Activated B cell treated with CpG ODN at 0.5 μM for 24 hours (primary cell): Measurements from ENCODE around the gene TNFRSF14. TPM values are rescaled to one million over a fixed set of nuclear protein-coding genes. Genes with fewer than 3 reads are reported as not detected.
A peak's percentile ranks its signal among the peaks of the same experiment; 100 is the strongest.

Experiments
- ATAC-seq: fragments of 200-7000 bp; cut with Tn5 transposase; one replicate; pipeline ENCODE4 v1.10.0; 2021; ENCODE audit warnings: low read depth, mild to moderate bottlenecking, moderate library complexity
- CTCF ChIA-PET: fragments of 350-600 bp; sonication (Branson Sonifier 250); formaldehyde crosslinking; loops from one replicate; lab custom pipeline; 2021; ENCODE audit warnings: antibody characterized with exemption; lab: Charles Lee
- POLR2A ChIA-PET: fragments of 350-600 bp; sonication (Branson Sonifier 250); formaldehyde crosslinking; loops from one replicate; lab custom pipeline; 2021; ENCODE audit warnings: antibody characterized with exemption; lab: Charles Lee
- DNase-seq: peaks from one replicate; pipeline ENCODE4 v3.0.0; 2022
- H3K27ac Mint-ChIP-seq: one replicate; pipeline ENCODE4 v1.8.0; 2020; ENCODE audit warnings: mixed read lengths
- H3K27me3 Mint-ChIP-seq: one replicate; pipeline ENCODE4 v1.8.0; 2021; ENCODE audit warnings: mixed read lengths
- H3K36me3 Mint-ChIP-seq: one replicate; pipeline ENCODE4 v1.8.0; 2021; ENCODE audit warnings: low read depth, mixed read lengths
- H3K4me1 Mint-ChIP-seq: one replicate; pipeline ENCODE4 v1.8.0; 2021; ENCODE audit warnings: mixed read lengths
- H3K4me3 Mint-ChIP-seq: one replicate; pipeline ENCODE4 v1.8.0; 2020; ENCODE audit warnings: mild to moderate bottlenecking, mixed read lengths
- H3K9me3 Mint-ChIP-seq: one replicate; pipeline ENCODE4 v1.8.0; 2020; ENCODE audit warnings: mixed read lengths
- CTCF ChIP-seq: fragments of 200-600 bp; IDR thresholded peaks from one replicate; pipeline ENCODE4 v1.8.0; 2022; ENCODE audit warnings: antibody characterized with exemption, mild to moderate bottlenecking
- intact Hi-C: fragments of 100-400 bp; cut with micrococcal nuclease; formaldehyde crosslinking; loops from one replicate; pipeline ENCODE4 v1.15.1; 2024
- total RNA-seq: library from RNA; stranded (reverse); gene quantifications from 2 replicates; pipeline ENCODE4 v1.2.3, GENCODE V29; 2022

Gene TNFRSF14
- total RNA-seq, 1 donor from 2014 or later = 148 TPM

- H3K27me3 Mint-ChIP-seq = peaks cover 14% of the 10 kb centered on the region
- DNase-seq = no peak
- peaks cover 37% of the 10 kb centered on the region for H3K4me1 Mint-ChIP-seq
- ChIA-PET POLR2A (interaction anchor here (0.6 to 6.7 kb wide), 5 partner anchors 18 to 334 kb away, joined by 3 to 114 read pairs (median 4); partner anchors contain the start of genes FAAP20, PRXL2B and TNFRSF14), CTCF (interaction anchor here (1.1 to 1.7 kb wide), 3 partner anchors 19 to 57 kb away, joined by 3 to 9 read pairs (median 8); partner anchors contain the start of gene PRXL2B)
- no peaks in the 10 kb centered on the region for H3K9me3 Mint-ChIP-seq
- H3K36me3 Mint-ChIP-seq = peaks cover 5% of the 10 kb centered on the region
- ATAC-seq = no peak
- TF ChIP-seq CTCF = no peak
- peak overlapping the region; percentile 84 for H3K4me3 Mint-ChIP-seq
- no peak overlapping the region for H3K27ac Mint-ChIP-seq
- intact Hi-C loops = no loop called here
Measured at GRCh38 chr1:2528611-2528965, 27.6 kb upstream of the TNFRSF14 start.

GRCh38 chr1:2528966-2529783 is 27.0 kb upstream of the TNFRSF14 start:
- no peak for TF ChIP-seq CTCF
- intact Hi-C loops = no loop called here
- Mint-ChIP-seq H3K27me3 (peaks cover 18% of the 10 kb centered on the region), H3K36me3 (peaks cover 5% of the 10 kb centered on the region), H3K4me1 (peaks cover 32% of the 10 kb centered on the region), H3K27ac (no peak overlapping the region), H3K4me3 (peak overlapping the region; percentile 84), H3K9me3 (no peaks in the 10 kb centered on the region)
- POLR2A ChIA-PET = interaction anchor here (0.6 to 6.7 kb wide), 7 partner anchors 17 to 335 kb away, joined by 3 to 114 read pairs (median 3); partner anchors contain the start of genes FAAP20, PRXL2B and TNFRSF14
- CTCF ChIA-PET = interaction anchor here (1.1 to 1.7 kb wide), 3 partner anchors 18 to 57 kb away, joined by 3 to 9 read pairs (median 8); partner anchors contain the start of gene PRXL2B
- DNase-seq = peak; percentile 53
- ATAC-seq = peak; percentile 21

GRCh38 chr1:2529784-2530512 is 26.2 kb upstream of the TNFRSF14 start, which contains the start of gene HES5:
TSS of gene HES5 (minus strand) at chr1:2530263. CDS start at chr1:2530164, 99 bp downstream.
- H3K4me1 Mint-ChIP-seq = peaks cover 25% of the 10 kb centered on the region
- DNase-seq = no peak
- H3K27ac Mint-ChIP-seq = no peak within 1 kb of the TSS
- ChIA-PET CTCF (interaction anchor here (1.4 to 1.7 kb wide), 2 partner anchors 18 to 56 kb away, joined by 8 to 9 read pairs; partner anchors contain the start of gene PRXL2B), POLR2A (interaction anchor here (0.7 to 6.7 kb wide), 6 partner anchors 16 to 335 kb away, joined by 3 to 114 read pairs (median 5); partner anchors contain the start of genes PRXL2B and TNFRSF14)
- peak within 1 kb of the TSS; percentile 84 for H3K4me3 Mint-ChIP-seq
- peaks cover 18% of the 10 kb centered on the region for H3K27me3 Mint-ChIP-seq
- intact Hi-C loops = no loop called here
- no peak for TF ChIP-seq CTCF
- H3K9me3 Mint-ChIP-seq = no peaks in the 10 kb centered on the region
- ATAC-seq = no peak
- peaks cover 5% of the 10 kb centered on the region for H3K36me3 Mint-ChIP-seq

- intact Hi-C loops = no loop called here
- Mint-ChIP-seq H3K27me3 (peaks cover 20% of the 10 kb centered on the region), H3K4me3 (no peak overlapping the region), H3K4me1 (peaks cover 18% of the 10 kb centered on the region), H3K9me3 (no peaks in the 10 kb centered on the region), H3K36me3 (peaks cover 2% of the 10 kb centered on the region), H3K27ac (no peak overlapping the region)
- no peak for DNase-seq
- no peak for TF ChIP-seq CTCF
- POLR2A ChIA-PET = interaction anchor here (0.9 to 6.7 kb wide), 3 partner anchors 16 to 336 kb away, joined by 3 to 114 read pairs (median 6); no protein-coding TSS in a partner anchor
- CTCF ChIA-PET = no interaction called here
- ATAC-seq = no peak
Measured at GRCh38 chr1:2530513-2531361, 25.4 kb upstream of the TNFRSF14 start.
